ENCODE data around the gene AMER2.

GRCh38 chr13:25180775-25181537 lies 8.9 kb upstream of the AMER2 start:
- TF ChIP-seq EZH2 (IDR thresholded peaks at IDR 0.05; ENCODE audit: borderline replicate concordance, insufficient read depth, low read depth, low read length, poor library complexity, severe bottlenecking) = no peak
- TF ChIP-seq CTCF (IDR thresholded peaks at IDR 0.05) = no peak

All from B cell (primary cell).